ENCODE results near the gene SRGN. TPM values are rescaled to one million over a fixed set of nuclear protein-coding genes. Genes with fewer than 3 reads are reported as not detected.

SRGN gene
- total and polyA plus RNA-seq, 2 of the 13 experiments (the other 11 are each of a cell fraction or from before 2014, with no cell fraction given) = 0.09 TPM; not detected in 1

- CTCF ChIA-PET (ENCODE audit: low intra/inter-chr PET ratio, low total read pairs) = no interaction called here
- no TSS peak for BruUV-seq (replicated peaks)
- H3K9ac ChIP-seq (ENCODE audit: insufficient read depth, low read depth, low read length) = no peak overlapping the region
Observed at GRCh38 chr10:69086001-69086509, 1.8 kb upstream of the SRGN start.

DNA sequence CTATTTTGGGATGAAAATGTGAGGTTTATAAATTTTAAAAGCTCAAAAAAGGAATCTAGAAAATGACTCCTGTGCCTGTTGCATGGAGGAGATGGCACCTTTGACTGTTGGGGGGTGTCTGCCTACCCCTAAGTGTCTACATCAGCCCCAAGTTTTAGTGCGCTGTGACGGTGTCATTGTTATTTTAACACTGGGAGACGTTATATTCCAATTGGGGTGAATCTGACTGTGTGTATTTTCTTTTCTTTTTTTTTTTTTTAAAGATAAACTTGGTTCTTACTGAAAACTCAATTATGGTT is 517 bp downstream of the SRGN start:
- DNase-seq (ENCODE audit: low spot score) (no peak), ATAC-seq (no peak), FAIRE-seq (no peak)
- in situ Hi-C loops (cut with HindIII; ENCODE audit: extremely low pct_ligation_motif_present, low pct_unique_long_range_greater_than_20kb) = no loop called here
- H3K4me3 ChIP-seq (replicated peaks in 1 of 3; ENCODE audit: insufficient read depth in 1 of 3, low read depth in 2 of 3, low read length in 3 of 3) = no peak overlapping the region
- no peak overlapping the region for H3K4me2 ChIP-seq (ENCODE audit: low read depth, low read length)
- H3K27ac ChIP-seq (ENCODE audit: extremely low read length, insufficient read depth, low read length) = no peak overlapping the region
- H3K36me3 ChIP-seq (replicated peaks in 1 of 2; ENCODE audit: control insufficient read depth in 1 of 2, insufficient read depth in 2 of 2, low read length in 2 of 2) = no peaks in the 10 kb centered on the region
- no TSS peak for BruUV-seq (replicated peaks)
- intact Hi-C loops (cut with micrococcal nuclease; ENCODE audit: unreplicated experiment) = no loop called here
- peaks cover 14% of the 10 kb centered on the region; the same call in 1 of the 2 replicates for H3K4me1 ChIP-seq (ENCODE audit: insufficient read depth, low read length)
- H3K9ac ChIP-seq (ENCODE audit: insufficient read depth, low read depth, low read length) = no peak overlapping the region
- POLR2A ChIA-PET = no interaction called here
- H3K27me3 ChIP-seq (ENCODE audit: control insufficient read depth in 1 of 2, insufficient read depth in 2 of 2, low read length in 2 of 2) = peaks cover 3 to 8% of the 10 kb centered on the region in 2 experiments; a peak in 4 of 5 replicates
- CTCF ChIA-PET (ENCODE audit: low intra/inter-chr PET ratio, low total read pairs) = no interaction called here
- no peak overlapping the region for H2AFZ ChIP-seq (ENCODE audit: low read length)
- 46% methylated on average over 3 of the region's 3 CpGs for WGBS (ENCODE audit: low lambda C conversion rate)
- TF ChIP-seq MIER2 (CRISPR knock-in tag; IDR thresholded peaks at IDR 0.05) (no peak), ZNF709 (CRISPR knock-in tag; IDR thresholded peaks at IDR 0.05) (no peak), KAT7 (CRISPR knock-in tag; IDR thresholded peaks at IDR 0.05; ENCODE audit: borderline replicate concordance) (no peak), EHMT2 (IDR thresholded peaks at IDR 0.05; ENCODE audit: borderline replicate concordance, low read depth, low read length) (no peak)
- TF ChIP-seq, protein P1, sequence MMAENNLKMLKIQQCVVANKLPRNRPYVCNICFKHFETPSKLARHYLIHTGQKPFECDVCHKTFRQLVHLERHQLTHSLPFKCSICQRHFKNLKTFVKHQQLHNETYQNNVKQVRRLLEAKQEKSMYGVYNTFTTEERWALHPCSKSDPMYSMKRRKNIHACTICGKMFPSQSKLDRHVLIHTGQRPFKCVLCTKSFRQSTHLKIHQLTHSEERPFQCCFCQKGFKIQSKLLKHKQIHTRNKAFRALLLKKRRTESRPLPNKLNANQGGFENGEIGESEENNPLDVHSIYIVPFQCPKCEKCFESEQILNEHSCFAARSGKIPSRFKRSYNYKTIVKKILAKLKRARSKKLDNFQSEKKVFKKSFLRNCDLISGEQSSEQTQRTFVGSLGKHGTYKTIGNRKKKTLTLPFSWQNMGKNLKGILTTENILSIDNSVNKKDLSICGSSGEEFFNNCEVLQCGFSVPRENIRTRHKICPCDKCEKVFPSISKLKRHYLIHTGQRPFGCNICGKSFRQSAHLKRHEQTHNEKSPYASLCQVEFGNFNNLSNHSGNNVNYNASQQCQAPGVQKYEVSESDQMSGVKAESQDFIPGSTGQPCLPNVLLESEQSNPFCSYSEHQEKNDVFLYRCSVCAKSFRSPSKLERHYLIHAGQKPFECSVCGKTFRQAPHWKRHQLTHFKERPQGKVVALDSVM (CRISPR knock-in tag; IDR thresholded peaks at IDR 0.05) = no peak
- H3K79me2 ChIP-seq (ENCODE audit: insufficient read depth, low read length) = no peaks in the 10 kb centered on the region
- H4K20me1 ChIP-seq (ENCODE audit: insufficient read depth, low read length) = no peaks in the 10 kb centered on the region
- no peaks in the 10 kb centered on the region for H3K9me3 ChIP-seq (ENCODE audit: low read length)

More at GRCh38 chr10:69086001-69086509, 1.8 kb upstream of the SRGN start:
- FAIRE-seq (no peak), DNase-seq (ENCODE audit: low spot score) (no peak), ATAC-seq (no peak)
- Histone ChIP-seq H3K27ac (ENCODE audit: extremely low read length, insufficient read depth, low read length) (no peak overlapping the region), H4K20me1 (ENCODE audit: insufficient read depth, low read length) (no peaks in the 10 kb centered on the region), H3K36me3 (replicated peaks in 1 of 2; ENCODE audit: control insufficient read depth in 1 of 2, insufficient read depth in 2 of 2, low read length in 2 of 2) (no peaks in the 10 kb centered on the region), H3K79me2 (ENCODE audit: insufficient read depth, low read length) (no peaks in the 10 kb centered on the region), H3K4me3 (replicated peaks in 1 of 3; ENCODE audit: insufficient read depth in 1 of 3, low read depth in 2 of 3, low read length in 3 of 3) (peak overlapping the region in 2 of 3 experiments; percentile 13 to 37; a peak in 2 of 6 replicates), H3K4me1 (ENCODE audit: insufficient read depth, low read length) (peaks cover 8% of the 10 kb centered on the region; the same call in 1 of the 2 replicates), H3K4me2 (ENCODE audit: low read depth, low read length) (peak overlapping the region; percentile 64), H3K9me3 (ENCODE audit: low read length) (no peaks in the 10 kb centered on the region), H3K27me3 (ENCODE audit: control insufficient read depth in 1 of 2, insufficient read depth in 2 of 2, low read length in 2 of 2) (peaks cover 3 to 8% of the 10 kb centered on the region in 2 experiments; a peak in 4 of 5 replicates), H2AFZ (ENCODE audit: low read length) (peak overlapping the region; percentile 61)
- in situ Hi-C loops (cut with HindIII; ENCODE audit: extremely low pct_ligation_motif_present, low pct_unique_long_range_greater_than_20kb) (no loop called here), intact Hi-C loops (cut with micrococcal nuclease; ENCODE audit: unreplicated experiment) (no loop called here)
- TF ChIP-seq GABPA (IDR thresholded peaks at IDR 0.05; ENCODE audit: low read depth, low read length) (no peak), GABPA (CRISPR knock-in tag; IDR thresholded peaks at IDR 0.05; ENCODE audit: low read depth) (0 out of 2 replicates have a peak, but pooled peaks have one; percentile 39), CENPX (CRISPR knock-in tag; IDR thresholded peaks at IDR 0.05) (no peak)
- POLR2A ChIA-PET = no interaction called here
- 15% methylated on average over 9 of the region's 9 CpGs for WGBS (ENCODE audit: low lambda C conversion rate)
